Stimulated activated naive CD8-positive, alpha-beta T cell treated with anti-CD3 and anti-CD28 coated beads, Interleukin-15, Interleukin-2, amounts not matched to agents 100 ng/mL and 50 ng/mL, for 24 hours (primary cell): ENCODE data around the gene AMHR2.
A peak's percentile ranks its signal among the peaks of the same experiment; 100 is the strongest.
"Not testable (repeated sequence)": the region's sequence is repeated elsewhere in the genome, so short reads cannot be mapped to it uniquely, and the experiment has no call there.

Experiments
- H3K27ac Mint-ChIP-seq: one replicate; pipeline ENCODE4 v1.8.0; 2021; ENCODE audit warnings: mild to moderate bottlenecking, mixed read lengths
- H3K27me3 Mint-ChIP-seq: one replicate; pipeline ENCODE4 v1.8.0; 2021; ENCODE audit warnings: mixed read lengths
- H3K36me3 Mint-ChIP-seq: one replicate; pipeline ENCODE4 v1.8.0; 2021; ENCODE audit warnings: low read depth, mixed read lengths
- H3K4me1 Mint-ChIP-seq: one replicate; pipeline ENCODE4 v1.8.0; 2021; ENCODE audit warnings: low read depth, mixed read lengths
- H3K4me3 Mint-ChIP-seq: one replicate; pipeline ENCODE4 v1.8.0; 2021; ENCODE audit warnings: mild to moderate bottlenecking, mixed read lengths
- H3K9me3 Mint-ChIP-seq: one replicate; pipeline ENCODE4 v1.8.0; 2021; ENCODE audit warnings: mixed read lengths

AMHR2 gene

GRCh38 chr12:53427905-53428594 is 4.4 kb downstream of the AMHR2 start:
- no peak overlapping the region for H3K4me3 Mint-ChIP-seq
- H3K9me3 Mint-ChIP-seq, result no peaks in the 10 kb centered on the region
- peaks cover 15% of the 10 kb centered on the region for H3K4me1 Mint-ChIP-seq
- H3K27me3 Mint-ChIP-seq, result no peaks in the 10 kb centered on the region
- H3K36me3 Mint-ChIP-seq, result no peaks in the 10 kb centered on the region
- H3K27ac Mint-ChIP-seq, result peak overlapping the region; percentile 23

- no peak overlapping the region for H3K4me3 Mint-ChIP-seq
- H3K4me1 Mint-ChIP-seq, result peaks cover 15% of the 10 kb centered on the region
- H3K36me3 Mint-ChIP-seq, result no peaks in the 10 kb centered on the region
- no peak overlapping the region for H3K27ac Mint-ChIP-seq
- H3K27me3 Mint-ChIP-seq, result no peaks in the 10 kb centered on the region
- H3K9me3 Mint-ChIP-seq, result no peaks in the 10 kb centered on the region
These were observed 5.1 kb downstream of the AMHR2 start for GRCh38 chr12:53428741-53429140.

GRCh38 chr12:53430116-53430515 is 6.5 kb downstream of the AMHR2 start:
- Mint-ChIP-seq H3K36me3 (no peaks in the 10 kb centered on the region), H3K9me3 (no peaks in the 10 kb centered on the region), H3K27ac (peak overlapping the region; percentile 32), H3K27me3 (no peaks in the 10 kb centered on the region), H3K4me1 (peaks cover 15% of the 10 kb centered on the region), H3K4me3 (no peak overlapping the region)

- Mint-ChIP-seq H3K36me3 (no peaks in the 10 kb centered on the region), H3K4me3 (no peak overlapping the region), H3K27ac (no peak overlapping the region), H3K9me3 (no peaks in the 10 kb centered on the region), H3K27me3 (no peaks in the 10 kb centered on the region), H3K4me1 (peaks cover 15% of the 10 kb centered on the region)
These were observed 7.5 kb downstream of the AMHR2 start for GRCh38 chr12:53431187-53431586.

GRCh38 chr12:53435326-53435725 is 11.7 kb downstream of the AMHR2 start:
- H3K9me3 Mint-ChIP-seq, H3K4me3 Mint-ChIP-seq, H3K4me1 Mint-ChIP-seq, H3K27ac Mint-ChIP-seq, H3K36me3 Mint-ChIP-seq, H3K27me3 Mint-ChIP-seq: not testable (repeated sequence)

GRCh38 chr12:53439582-53439981 is 15.9 kb downstream of the AMHR2 start:
- Mint-ChIP-seq H3K36me3 (peaks cover 16% of the 10 kb centered on the region), H3K4me3 (peak overlapping the region; percentile 17), H3K4me1 (peaks cover 27% of the 10 kb centered on the region)
- H3K9me3 Mint-ChIP-seq, H3K27me3 Mint-ChIP-seq, H3K27ac Mint-ChIP-seq: not testable (repeated sequence)

GRCh38 chr12:53441040-53441833 is 17.6 kb downstream of the AMHR2 start, which contains the start of gene PRR13:
Gene PRR13, plus strand, starts transcription at chr12:53441734. Its CDS starts 981 bp downstream, at chr12:53442715.
- H3K27me3 Mint-ChIP-seq, result no peaks in the 10 kb centered on the region
- peak within 1 kb of the TSS; percentile 96 for H3K4me3 Mint-ChIP-seq
- peaks cover 30% of the 10 kb centered on the region for H3K36me3 Mint-ChIP-seq
- peaks cover 39% of the 10 kb centered on the region for H3K4me1 Mint-ChIP-seq
- H3K9me3 Mint-ChIP-seq, result no peaks in the 10 kb centered on the region
- peak within 1 kb of the TSS; percentile 95 for H3K27ac Mint-ChIP-seq

GRCh38 chr12:53443955-53444354 is 20.3 kb downstream of the AMHR2 start:
- H3K36me3 Mint-ChIP-seq, result peaks cover 49% of the 10 kb centered on the region
- H3K9me3 Mint-ChIP-seq, result no peaks in the 10 kb centered on the region
- H3K4me3 Mint-ChIP-seq, result peak overlapping the region; percentile 96
- H3K27me3 Mint-ChIP-seq, result no peaks in the 10 kb centered on the region
- peak overlapping the region; percentile 50 for H3K27ac Mint-ChIP-seq
- peaks cover 42% of the 10 kb centered on the region for H3K4me1 Mint-ChIP-seq

GRCh38 chr12:53444593-53445325 is 21.1 kb downstream of the AMHR2 start:
- H3K9me3 Mint-ChIP-seq, H3K27me3 Mint-ChIP-seq: not testable (repeated sequence)
- Mint-ChIP-seq H3K27ac (peak overlapping the region; percentile 65), H3K4me3 (peak overlapping the region; percentile 38), H3K4me1 (peaks cover 39% of the 10 kb centered on the region), H3K36me3 (peaks cover 49% of the 10 kb centered on the region)

GRCh38 chr12:53450936-53451335 is 27.3 kb downstream of the AMHR2 start:
- no peaks in the 10 kb centered on the region for H3K9me3 Mint-ChIP-seq
- peaks cover 45% of the 10 kb centered on the region for H3K4me1 Mint-ChIP-seq
- H3K4me3 Mint-ChIP-seq, result no peak overlapping the region
- peak overlapping the region; percentile 26 for H3K27ac Mint-ChIP-seq
- H3K27me3 Mint-ChIP-seq, result no peaks in the 10 kb centered on the region
- peaks cover 59% of the 10 kb centered on the region for H3K36me3 Mint-ChIP-seq

- Mint-ChIP-seq H3K27ac (peak within 1 kb of the TSS; percentile 99), H3K27me3 (no peaks in the 10 kb centered on the region), H3K4me3 (peak within 1 kb of the TSS; percentile 94), H3K4me1 (peaks cover 46% of the 10 kb centered on the region), H3K36me3 (peaks cover 58% of the 10 kb centered on the region), H3K9me3 (no peaks in the 10 kb centered on the region)
These were observed 28.1 kb downstream of the AMHR2 start, which contains the start of gene PCBP2 for GRCh38 chr12:53451661-53452158. Gene PCBP2, plus strand, starts transcription at chr12:53452102. Its CDS starts 2,699 bp downstream, at chr12:53454801.

GRCh38 chr12:53452159-53453077 is 28.8 kb downstream of the AMHR2 start:
- Mint-ChIP-seq H3K9me3 (no peaks in the 10 kb centered on the region), H3K4me1 (peaks cover 47% of the 10 kb centered on the region), H3K27ac (peak overlapping the region; percentile 99), H3K36me3 (peaks cover 61% of the 10 kb centered on the region), H3K27me3 (no peaks in the 10 kb centered on the region), H3K4me3 (peak overlapping the region; percentile 94)

GRCh38 chr12:53453953-53454640 is 30.4 kb downstream of the AMHR2 start:
- Mint-ChIP-seq H3K4me3 (peak overlapping the region; percentile 94), H3K27me3 (no peaks in the 10 kb centered on the region), H3K9me3 (no peaks in the 10 kb centered on the region), H3K4me1 (peaks cover 54% of the 10 kb centered on the region), H3K36me3 (peaks cover 67% of the 10 kb centered on the region), H3K27ac (peak overlapping the region; percentile 99)
